Muscle of arm (tissue), 12 donors: ENCODE results near the gene SORT1. TPM values are rescaled to one million over a fixed set of nuclear protein-coding genes. Genes with fewer than 3 reads are reported as not detected.

Experiments used
- DNase-seq: peaks from one replicate; pipeline ENCODE4 v3.0.0-alpha.2; 2013
- polyA plus RNA-seq, 12 donors: library from polyadenylated mRNA; unstranded; fragments of 120-200 nt; gene quantifications; one replicate each; pipeline ENCODE4 v1.2.1, GENCODE V29; 2013; ENCODE audit not compliant: insufficient read length in 12 of 12

SORT1 gene
- polyA plus RNA-seq, 12 donors, result 20.0 to 42.1 (median 34.6) TPM; not detected in 1

- DNase-seq, result no peak
Measured at GRCh38 chr1:109262231-109263055, 135.3 kb downstream of the SORT1 start.

- no peak for DNase-seq
Measured at GRCh38 chr1:109261578-109261977, 136.1 kb downstream of the SORT1 start.

GRCh38 chr1:109261006-109261405, 136.7 kb downstream of the SORT1 start:
- no peak for DNase-seq

- no peak for DNase-seq
Measured at GRCh38 chr1:109259674-109260557, 137.8 kb downstream of the SORT1 start.

Other genes starting within 250 kb of the SORT1 start
- gene SARS1, start 184.0 kb downstream of the SORT1 start, polyA plus RNA-seq, result 10 to 100 TPM in 11 of 12 donors, not detected in 1; 70.1 to 99.2 (median 84.2) TPM
- 10 to 100 TPM in 2 of 12 donors, 1 to 10 TPM in 9, not detected in 1; 3.5 to 16.7 (median 4.7) TPM for gene CELSR2, start 148.4 kb downstream of the SORT1 start, polyA plus RNA-seq
- 10 to 100 TPM in 8 of 12 donors, 1 to 10 TPM in 3, not detected in 1; 8.3 to 25.4 (median 12.7) TPM for gene PSRC1, start 114.8 kb downstream of the SORT1 start, polyA plus RNA-seq
- 1 to 10 TPM in 3 of 12 donors, under 1 TPM in 7, not detected in 2; 0.26 to 1.3 (median 0.55) TPM for gene MYBPHL, start 90.9 kb downstream of the SORT1 start, polyA plus RNA-seq
- gene PSMA5, start 28.5 kb upstream of the SORT1 start, polyA plus RNA-seq, result 10 to 100 TPM in 11 of 12 donors, not detected in 1; 32.0 to 84.2 (median 70.4) TPM
- gene SYPL2, start 68.6 kb upstream of the SORT1 start, polyA plus RNA-seq, result 100 to 1,000 TPM in 11 of 12 donors, 10 to 100 TPM in 1; 64.4 to 356 (median 243) TPM
- 10 to 100 TPM in 10 of 12 donors, 1 to 10 TPM in 1, not detected in 1; 9.3 to 30.9 (median 21.0) TPM for gene ATXN7L2, start 86.0 kb upstream of the SORT1 start, polyA plus RNA-seq
- 10 to 100 TPM in 4 of 12 donors, 1 to 10 TPM in 7, not detected in 1; 6.9 to 13.9 (median 9.4) TPM for gene CYB561D1, start 96.2 kb upstream of the SORT1 start, polyA plus RNA-seq
- 10 to 100 TPM in 8 of 12 donors, 1 to 10 TPM in 3, not detected in 1; 4.1 to 16.8 (median 12.4) TPM for gene AMIGO1, start 111.8 kb upstream of the SORT1 start, polyA plus RNA-seq
- gene GPR61, start 142.0 kb upstream of the SORT1 start, polyA plus RNA-seq, result 1 to 10 TPM in 10 of 12 donors, not detected in 2; 1.6 to 3.6 (median 2.2) TPM
- gene GNAI3, start 150.7 kb upstream of the SORT1 start, polyA plus RNA-seq, result 10 to 100 TPM in 1 of 12 donors, 1 to 10 TPM in 10, not detected in 1; 6.2 to 10.7 (median 7.6) TPM
- gene GNAT2, start 221.7 kb upstream of the SORT1 start, polyA plus RNA-seq, result not detected
- gene AMPD2, start 221.9 kb upstream of the SORT1 start, polyA plus RNA-seq, result 10 to 100 TPM in 11 of 12 donors, not detected in 1; 22.1 to 54.9 (median 33.5) TPM